Astrocyte (in vitro differentiated cells and primary cell): ENCODE results near the gene BRF1. TPM values are rescaled to one million over a fixed set of nuclear protein-coding genes. Genes with fewer than 3 reads are reported as not detected.

ENCODE experiments used
- DNase-seq: peaks from one replicate; pipeline ENCODE4 v3.0.0-alpha.2; 2010; ENCODE audit warnings: low read depth
- FAIRE-seq: peaks from 2 replicates; lab custom pipeline; 2011; peaks lifted over from hg19 to GRCh38; lab: Jason Lieb, UNC
- H2AFZ ChIP-seq: 2 replicates; pipeline ENCODE4 v1.6.0; 2012; ENCODE audit warnings: low read depth, low read length, inconsistent platforms
- H3K27ac ChIP-seq: 2 replicates; pipeline ENCODE4 v1.5.1; 2011; ENCODE audit warnings: low read depth, low read length, inconsistent platforms
- H3K27me3 ChIP-seq: 2 replicates; pipeline ENCODE4 v1.6.0; 2011; ENCODE audit warnings: low read length, inconsistent platforms; ENCODE audit not compliant: insufficient read depth
- H3K36me3 ChIP-seq: 2 replicates; pipeline ENCODE4 v1.5.1; 2011; ENCODE audit warnings: low read length, inconsistent platforms; ENCODE audit not compliant: insufficient read depth
- H3K4me1 ChIP-seq: 2 replicates; pipeline ENCODE4 v1.5.1; 2011; ENCODE audit warnings: low read length, inconsistent platforms; ENCODE audit not compliant: insufficient read depth
- H3K4me2 ChIP-seq: 2 replicates; pipeline ENCODE4 v1.6.0; 2012; ENCODE audit warnings: low read length, inconsistent platforms
- H3K4me3 ChIP-seq: 2 replicates; pipeline ENCODE4 v1.5.1; 2011; ENCODE audit warnings: low read depth, mild to moderate bottlenecking, low read length, inconsistent platforms; ENCODE audit not compliant: insufficient read depth
- H3K79me2 ChIP-seq: 2 replicates; pipeline ENCODE4 v1.6.0; 2012; ENCODE audit warnings: mild to moderate bottlenecking, low read length, inconsistent platforms; ENCODE audit not compliant: insufficient read depth
- H3K9ac ChIP-seq: 2 replicates; pipeline ENCODE4 v1.6.0; 2012; ENCODE audit warnings: mild to moderate bottlenecking, low read length, inconsistent platforms
- H3K9me3 ChIP-seq: 2 replicates; pipeline ENCODE4 v1.5.1; 2012; ENCODE audit warnings: low read depth, mild to moderate bottlenecking, low read length, inconsistent platforms; ENCODE audit not compliant: insufficient read depth
- H4K20me1 ChIP-seq: 2 replicates; pipeline ENCODE4 v1.6.0; 2012; ENCODE audit warnings: low read length, inconsistent platforms; ENCODE audit not compliant: insufficient read depth
- H3K27ac Mint-ChIP-seq: one replicate; pipeline ENCODE4 v1.8.0; 2021; ENCODE audit warnings: mild to moderate bottlenecking, mixed read lengths; ENCODE audit not compliant: unreplicated experiment
- H3K27me3 Mint-ChIP-seq: one replicate; pipeline ENCODE4 v1.8.0; 2021; ENCODE audit warnings: low read depth, mixed read lengths; ENCODE audit not compliant: unreplicated experiment
- H3K36me3 Mint-ChIP-seq: one replicate; pipeline ENCODE4 v1.8.0; 2021; ENCODE audit warnings: low read depth, mixed read lengths; ENCODE audit not compliant: unreplicated experiment
- H3K4me1 Mint-ChIP-seq: one replicate; pipeline ENCODE4 v1.8.0; 2021; ENCODE audit warnings: low read depth, mixed read lengths; ENCODE audit not compliant: unreplicated experiment
- H3K4me3 Mint-ChIP-seq: one replicate; pipeline ENCODE4 v1.8.0; 2021; ENCODE audit warnings: mild to moderate bottlenecking, moderate library complexity, mixed read lengths; ENCODE audit not compliant: unreplicated experiment
- H3K9me3 Mint-ChIP-seq: one replicate; pipeline ENCODE4 v1.8.0; 2021; ENCODE audit warnings: mild to moderate bottlenecking, mixed read lengths; ENCODE audit not compliant: unreplicated experiment
- EZH2 ChIP-seq: IDR thresholded peaks from 2 replicates; pipeline ENCODE4 v1.6.1; 2012; ENCODE audit warnings: mild to moderate bottlenecking, low read length, inconsistent platforms; ENCODE audit not compliant: insufficient read depth
- total RNA-seq: library from RNA; stranded (reverse); gene quantifications from 2 replicates; pipeline ENCODE4 v1.2.1, GENCODE V29; 2021
- TF ChIP-seq, protein P1 (sequence below): IDR thresholded peaks from 2 replicates; pipeline ENCODE4 v1.5.1; 2011; ENCODE audit warnings: low read depth, mild to moderate bottlenecking, inconsistent platforms, low read length, moderate library complexity; ENCODE audit not compliant: insufficient read depth

The BRF1 gene
- total RNA-seq, 1 donor from 2014 or later: 20.5 TPM

DNA sequence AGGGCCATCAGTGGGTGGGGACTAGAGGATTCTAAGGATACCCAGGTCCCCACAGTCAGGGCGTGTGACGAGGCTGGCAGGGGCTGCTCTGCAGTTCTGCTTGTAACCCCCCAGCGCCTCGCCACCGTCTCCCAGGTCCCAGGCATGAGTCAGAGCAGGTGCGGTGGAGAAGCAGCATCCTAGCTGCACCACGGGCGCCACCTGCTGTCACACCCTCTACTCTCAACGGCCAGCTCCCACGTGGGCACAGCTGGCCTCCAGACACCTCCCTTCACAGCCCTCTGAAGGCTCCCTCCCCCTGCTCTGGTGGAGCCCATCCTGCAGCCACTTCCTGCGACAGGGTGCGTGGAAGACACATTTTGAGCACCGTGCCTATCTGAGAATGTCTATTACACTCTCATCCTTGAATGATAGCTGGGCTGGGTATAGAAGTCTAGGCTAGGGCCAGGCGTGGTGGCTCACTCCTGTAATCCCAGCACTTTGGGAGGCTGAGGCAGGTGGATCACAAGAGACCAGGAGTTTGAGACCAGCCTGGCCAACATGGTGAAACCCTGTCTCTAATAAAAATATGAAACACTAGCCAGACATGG is 112.8 kb downstream of the BRF1 start:
- H3K36me3 Mint-ChIP-seq: peaks cover 1% of the 10 kb centered on the region
- H3K27ac Mint-ChIP-seq: no peak overlapping the region
- H3K27me3 Mint-ChIP-seq: peaks cover 31% of the 10 kb centered on the region
- no peaks in the 10 kb centered on the region for H4K20me1 ChIP-seq
- no peak overlapping the region for H3K4me3 ChIP-seq
- H3K9me3 Mint-ChIP-seq: peaks cover 5% of the 10 kb centered on the region
- TF ChIP-seq, protein P1, sequence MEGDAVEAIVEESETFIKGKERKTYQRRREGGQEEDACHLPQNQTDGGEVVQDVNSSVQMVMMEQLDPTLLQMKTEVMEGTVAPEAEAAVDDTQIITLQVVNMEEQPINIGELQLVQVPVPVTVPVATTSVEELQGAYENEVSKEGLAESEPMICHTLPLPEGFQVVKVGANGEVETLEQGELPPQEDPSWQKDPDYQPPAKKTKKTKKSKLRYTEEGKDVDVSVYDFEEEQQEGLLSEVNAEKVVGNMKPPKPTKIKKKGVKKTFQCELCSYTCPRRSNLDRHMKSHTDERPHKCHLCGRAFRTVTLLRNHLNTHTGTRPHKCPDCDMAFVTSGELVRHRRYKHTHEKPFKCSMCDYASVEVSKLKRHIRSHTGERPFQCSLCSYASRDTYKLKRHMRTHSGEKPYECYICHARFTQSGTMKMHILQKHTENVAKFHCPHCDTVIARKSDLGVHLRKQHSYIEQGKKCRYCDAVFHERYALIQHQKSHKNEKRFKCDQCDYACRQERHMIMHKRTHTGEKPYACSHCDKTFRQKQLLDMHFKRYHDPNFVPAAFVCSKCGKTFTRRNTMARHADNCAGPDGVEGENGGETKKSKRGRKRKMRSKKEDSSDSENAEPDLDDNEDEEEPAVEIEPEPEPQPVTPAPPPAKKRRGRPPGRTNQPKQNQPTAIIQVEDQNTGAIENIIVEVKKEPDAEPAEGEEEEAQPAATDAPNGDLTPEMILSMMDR: no peak
- no peak for TF ChIP-seq EZH2
- DNase-seq (no peak), FAIRE-seq (no peak)
- no peak overlapping the region for H2AFZ ChIP-seq
- no peaks in the 10 kb centered on the region for H3K79me2 ChIP-seq
- peaks cover 4% of the 10 kb centered on the region for H3K4me1 ChIP-seq
- H3K9me3 ChIP-seq: peaks cover 5% of the 10 kb centered on the region
- H3K4me1 Mint-ChIP-seq: no peaks in the 10 kb centered on the region
- H3K27ac ChIP-seq: no peak overlapping the region
- no peaks in the 10 kb centered on the region for H3K27me3 ChIP-seq
- no peak overlapping the region for H3K9ac ChIP-seq
- no peak overlapping the region for H3K4me3 Mint-ChIP-seq
- no peak overlapping the region for H3K4me2 ChIP-seq
- no peaks in the 10 kb centered on the region for H3K36me3 ChIP-seq

DNA sequence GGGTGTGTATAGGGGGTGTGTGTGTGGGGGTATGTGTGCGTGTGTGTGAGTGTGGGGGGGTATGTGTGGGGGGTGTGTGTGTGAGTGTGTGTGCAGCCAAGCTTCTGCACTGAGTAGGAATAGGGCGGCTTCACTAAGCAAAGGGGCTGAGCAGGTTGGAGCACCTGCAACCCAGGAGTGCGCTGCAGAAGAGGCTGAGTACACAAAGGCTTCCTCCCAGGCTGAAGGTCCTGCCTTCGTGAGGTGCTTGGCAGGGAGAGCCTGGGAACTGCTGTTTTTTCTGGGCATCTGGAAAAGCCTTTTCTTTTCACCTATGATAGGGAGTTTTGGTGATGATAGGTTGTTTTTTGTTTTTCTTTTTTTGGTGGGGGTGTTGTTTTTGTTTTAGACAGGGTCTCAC is 113.7 kb downstream of the BRF1 start:
- Histone ChIP-seq H3K9me3 (peaks cover 5% of the 10 kb centered on the region), H3K27me3 (peaks cover under 1% of the 10 kb centered on the region), H2AFZ (no peak overlapping the region), H3K4me3 (no peak overlapping the region), H3K36me3 (no peaks in the 10 kb centered on the region), H3K9ac (no peak overlapping the region), H3K4me2 (no peak overlapping the region), H3K4me1 (no peaks in the 10 kb centered on the region), H3K27ac (no peak overlapping the region), H4K20me1 (no peaks in the 10 kb centered on the region), H3K79me2 (no peaks in the 10 kb centered on the region)
- no peaks in the 10 kb centered on the region for H3K4me1 Mint-ChIP-seq
- H3K9me3 Mint-ChIP-seq: peaks cover 5% of the 10 kb centered on the region
- no peak for FAIRE-seq
- TF ChIP-seq, protein P1: no peak
- TF ChIP-seq EZH2: no peak
- no peak overlapping the region for H3K27ac Mint-ChIP-seq
- H3K27me3 Mint-ChIP-seq: peaks cover 38% of the 10 kb centered on the region
- DNase-seq: no peak
- peaks cover 1% of the 10 kb centered on the region for H3K36me3 Mint-ChIP-seq
- no peak overlapping the region for H3K4me3 Mint-ChIP-seq

DNA sequence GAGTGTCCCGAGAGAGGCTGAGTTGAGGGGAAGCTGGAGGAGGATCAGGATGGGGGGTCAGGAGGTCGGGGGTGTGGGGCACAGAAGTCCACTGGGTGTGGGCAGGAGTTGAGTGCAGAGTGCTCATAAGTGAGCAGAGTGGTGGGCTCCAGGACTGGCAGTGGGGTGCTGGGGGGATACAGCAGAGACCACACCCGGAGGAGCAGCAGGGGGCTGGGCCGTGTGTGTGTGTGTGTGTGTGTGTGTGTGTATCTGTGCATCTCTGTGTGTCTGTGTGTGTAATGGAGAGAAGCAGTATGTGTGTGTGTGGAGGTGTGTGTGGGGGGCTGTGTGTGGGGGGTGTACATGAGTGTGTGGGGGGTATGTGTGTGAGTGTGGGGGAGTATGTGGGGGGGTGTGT is 114.8 kb downstream of the BRF1 start:
- peaks cover 3% of the 10 kb centered on the region for H3K27me3 ChIP-seq
- Mint-ChIP-seq H3K27me3 (peaks cover 39% of the 10 kb centered on the region), H3K27ac (no peak overlapping the region)

More for the DNA sequence above, 114.8 kb downstream of the BRF1 start:
- Histone ChIP-seq H3K27ac (no peak overlapping the region), H3K36me3 (no peaks in the 10 kb centered on the region), H2AFZ (no peak overlapping the region), H4K20me1 (no peaks in the 10 kb centered on the region), H3K4me2 (no peak overlapping the region), H3K9ac (no peak overlapping the region), H3K4me1 (no peaks in the 10 kb centered on the region), H3K4me3 (no peak overlapping the region), H3K9me3 (peaks cover 5% of the 10 kb centered on the region), H3K79me2 (no peaks in the 10 kb centered on the region)
- Mint-ChIP-seq H3K9me3 (peaks cover 5% of the 10 kb centered on the region), H3K4me3 (no peak overlapping the region), H3K4me1 (no peaks in the 10 kb centered on the region), H3K36me3 (peaks cover 1% of the 10 kb centered on the region)
- DNase-seq: no peak
- no peak for TF ChIP-seq EZH2
- TF ChIP-seq, protein P1: no peak
- no peak for FAIRE-seq
